Activated T-helper 17 cell treated with anti-CD3 and anti-CD28 coated beads, Interleukin-2, amount 50 U/mL, for 72 hours (primary cell): Measurements from ENCODE around the gene RBM14. TPM values are rescaled to one million over a fixed set of nuclear protein-coding genes. Genes with fewer than 3 reads are reported as not detected.
A peak's percentile ranks its signal among the peaks of the same experiment; 100 is the strongest.
"Not testable (repeated sequence)": the region's sequence is repeated elsewhere in the genome, so short reads cannot be mapped to it uniquely, and the experiment has no call there.

Experiments
- ATAC-seq: fragments of 150-1000 bp; cut with Tn5 transposase; replicated peaks from 2 replicates; pipeline ENCODE4 v1.10.0; 2021; ENCODE audit warnings: mild to moderate bottlenecking, moderate library complexity
- H3K27ac Mint-ChIP-seq: one replicate; pipeline ENCODE4 v1.8.0; 2022; ENCODE audit warnings: mixed read lengths
- H3K27me3 Mint-ChIP-seq: one replicate; pipeline ENCODE4 v1.8.0; 2022; ENCODE audit warnings: mixed read lengths
- H3K36me3 Mint-ChIP-seq: one replicate; pipeline ENCODE4 v1.8.0; 2022; ENCODE audit warnings: low read depth, mild to moderate bottlenecking, mixed read lengths
- H3K4me1 Mint-ChIP-seq: one replicate; pipeline ENCODE4 v1.8.0; 2022; ENCODE audit warnings: mixed read lengths
- H3K4me3 Mint-ChIP-seq: one replicate; pipeline ENCODE4 v1.8.0; 2022; ENCODE audit warnings: mild to moderate bottlenecking, mixed read lengths
- H3K9me3 Mint-ChIP-seq: one replicate; pipeline ENCODE4 v1.8.0; 2022; ENCODE audit warnings: mixed read lengths
- total RNA-seq, 2 donors: library from RNA; stranded (reverse); gene quantifications; one replicate each; pipeline ENCODE4 v1.2.3, GENCODE V29; 2022

The RBM14 gene, protein sequence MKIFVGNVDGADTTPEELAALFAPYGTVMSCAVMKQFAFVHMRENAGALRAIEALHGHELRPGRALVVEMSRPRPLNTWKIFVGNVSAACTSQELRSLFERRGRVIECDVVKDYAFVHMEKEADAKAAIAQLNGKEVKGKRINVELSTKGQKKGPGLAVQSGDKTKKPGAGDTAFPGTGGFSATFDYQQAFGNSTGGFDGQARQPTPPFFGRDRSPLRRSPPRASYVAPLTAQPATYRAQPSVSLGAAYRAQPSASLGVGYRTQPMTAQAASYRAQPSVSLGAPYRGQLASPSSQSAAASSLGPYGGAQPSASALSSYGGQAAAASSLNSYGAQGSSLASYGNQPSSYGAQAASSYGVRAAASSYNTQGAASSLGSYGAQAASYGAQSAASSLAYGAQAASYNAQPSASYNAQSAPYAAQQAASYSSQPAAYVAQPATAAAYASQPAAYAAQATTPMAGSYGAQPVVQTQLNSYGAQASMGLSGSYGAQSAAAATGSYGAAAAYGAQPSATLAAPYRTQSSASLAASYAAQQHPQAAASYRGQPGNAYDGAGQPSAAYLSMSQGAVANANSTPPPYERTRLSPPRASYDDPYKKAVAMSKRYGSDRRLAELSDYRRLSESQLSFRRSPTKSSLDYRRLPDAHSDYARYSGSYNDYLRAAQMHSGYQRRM
- 100 to 1,000 TPM; 127 to 156 TPM for total RNA-seq

GRCh38 chr11:66616379-66617154 is at the start of gene RBM14:
Gene RBM14 (plus strand): TSS chr11:66616630. CDS start chr11:66616721, 91 bp downstream.
- H3K4me1 Mint-ChIP-seq: peaks cover 16% of the 10 kb centered on the region

DNA sequence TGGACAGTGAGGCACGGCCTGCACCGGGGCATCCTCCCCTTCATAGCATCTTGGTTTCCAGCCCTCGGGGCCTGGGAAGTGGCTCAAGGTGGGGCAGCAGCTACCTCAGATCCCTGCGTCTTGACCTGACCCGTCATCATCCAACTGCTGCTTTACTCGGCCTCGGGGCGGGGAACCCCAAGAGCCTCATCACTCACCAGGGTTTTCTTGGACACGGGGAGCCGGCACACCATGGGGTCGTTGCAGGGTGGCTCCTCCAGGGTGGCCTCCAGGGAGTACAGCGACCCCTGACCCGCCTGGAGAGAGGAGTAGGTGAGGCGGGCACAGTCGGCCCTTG is 48.7 kb upstream of the RBM14 start:
- no peak for ATAC-seq
- H3K4me3 Mint-ChIP-seq: peak overlapping the region; percentile 80
- H3K27ac Mint-ChIP-seq: no peak overlapping the region
- H3K4me1 Mint-ChIP-seq: no peaks in the 10 kb centered on the region
- no peaks in the 10 kb centered on the region for H3K9me3 Mint-ChIP-seq
- H3K27me3 Mint-ChIP-seq: no peaks in the 10 kb centered on the region
- no peaks in the 10 kb centered on the region for H3K36me3 Mint-ChIP-seq

More at GRCh38 chr11:66616379-66617154, at the start of gene RBM14:
- Mint-ChIP-seq H3K9me3 (no peaks in the 10 kb centered on the region), H3K27ac (peak within 1 kb of the TSS; percentile 96), H3K27me3 (no peaks in the 10 kb centered on the region), H3K36me3 (peaks cover 57% of the 10 kb centered on the region), H3K4me3 (peak within 1 kb of the TSS; percentile 96)
- ATAC-seq: peak; percentile 96

GRCh38 chr11:66568124-66568916 is 48.1 kb upstream of the RBM14 start, which contains the start of gene CTSF:
Gene CTSF (minus strand): TSS chr11:66568606. CDS start chr11:66568486, 120 bp downstream.
- peak; percentile 99 for ATAC-seq
- Mint-ChIP-seq H3K9me3 (no peaks in the 10 kb centered on the region), H3K4me3 (peak within 1 kb of the TSS; percentile 80), H3K27ac (peak within 1 kb of the TSS; percentile 61), H3K4me1 (no peaks in the 10 kb centered on the region), H3K36me3 (no peaks in the 10 kb centered on the region), H3K27me3 (no peaks in the 10 kb centered on the region)

DNA sequence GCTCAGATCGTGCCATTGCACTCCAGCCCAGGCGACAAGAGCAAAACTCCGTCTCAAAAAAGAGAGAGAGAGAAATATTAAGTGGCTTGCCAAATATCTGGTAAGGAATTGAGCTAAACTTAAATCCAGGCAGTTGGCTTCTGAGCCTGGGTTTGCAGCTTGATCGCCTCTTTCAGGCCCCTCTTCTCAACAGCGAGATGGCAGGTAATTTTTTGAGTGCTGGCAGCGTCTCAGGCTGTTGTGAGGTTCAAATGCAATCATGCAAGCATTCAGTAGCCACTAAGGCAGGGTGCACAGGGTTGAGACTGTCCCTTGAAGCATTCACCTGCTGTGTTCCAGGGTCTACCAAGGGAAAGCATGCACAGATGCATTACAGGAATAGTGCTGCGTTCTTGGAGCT is 47.4 kb upstream of the RBM14 start:
- Mint-ChIP-seq H3K36me3 (no peaks in the 10 kb centered on the region), H3K4me1 (no peaks in the 10 kb centered on the region), H3K27ac (no peak overlapping the region), H3K4me3 (peak overlapping the region; percentile 80), H3K27me3 (peaks cover 5% of the 10 kb centered on the region), H3K9me3 (no peaks in the 10 kb centered on the region)
- ATAC-seq: no peak

DNA sequence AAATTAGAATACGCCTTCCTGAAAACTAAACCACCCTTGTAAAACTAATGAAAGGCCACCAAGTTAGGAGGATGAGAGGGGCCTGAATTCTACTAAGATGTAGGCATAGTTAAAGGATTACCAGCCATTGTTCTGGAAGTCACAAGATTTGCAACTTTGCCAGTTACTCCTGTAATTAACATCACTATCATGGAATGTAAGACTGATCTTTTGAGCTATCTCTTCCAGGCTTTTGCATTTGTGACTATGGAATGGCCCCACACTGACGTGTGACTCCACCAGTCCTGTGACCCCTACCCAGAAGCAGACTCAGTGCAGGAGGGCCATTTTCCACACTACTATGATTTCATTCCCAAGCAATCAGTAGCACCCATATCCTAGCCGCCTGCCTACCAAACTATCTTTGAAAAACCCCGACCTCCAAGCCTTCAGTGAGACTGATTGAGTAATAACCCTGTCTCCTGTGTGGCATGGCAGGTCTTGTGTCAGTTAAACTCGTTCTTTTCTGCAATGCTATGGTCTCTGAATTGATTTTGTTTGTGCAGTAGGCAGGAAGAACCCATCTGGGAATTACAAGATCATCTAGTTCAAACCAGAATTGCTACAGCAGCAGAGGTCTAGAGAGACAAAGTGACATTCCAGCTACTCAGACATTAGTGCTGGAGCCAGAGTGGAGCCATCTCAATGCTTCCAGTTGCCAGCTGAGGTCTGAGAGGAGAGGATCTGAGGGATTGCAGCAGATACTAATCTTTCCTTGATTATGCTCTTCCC is 46.2 kb upstream of the RBM14 start:
- no peak for ATAC-seq
- Mint-ChIP-seq H3K4me3 (no peak overlapping the region), H3K27ac (no peak overlapping the region), H3K27me3 (peaks cover 16% of the 10 kb centered on the region), H3K36me3 (no peaks in the 10 kb centered on the region), H3K9me3 (no peaks in the 10 kb centered on the region), H3K4me1 (no peaks in the 10 kb centered on the region)

GRCh38 chr11:66570850-66571180 is 45.6 kb upstream of the RBM14 start:
- H3K27me3 Mint-ChIP-seq: peaks cover 18% of the 10 kb centered on the region
- no peaks in the 10 kb centered on the region for H3K9me3 Mint-ChIP-seq
- H3K4me3 Mint-ChIP-seq: no peak overlapping the region
- no peak for ATAC-seq
- H3K4me1 Mint-ChIP-seq: no peaks in the 10 kb centered on the region
- no peak overlapping the region for H3K27ac Mint-ChIP-seq
- H3K36me3 Mint-ChIP-seq: no peaks in the 10 kb centered on the region

- peaks cover 3% of the 10 kb centered on the region for H3K9me3 Mint-ChIP-seq
- peak overlapping the region; percentile 36 for H3K4me3 Mint-ChIP-seq
- H3K36me3 Mint-ChIP-seq: no peaks in the 10 kb centered on the region
- H3K27ac Mint-ChIP-seq: no peak overlapping the region
- peak; percentile 95 for ATAC-seq
- H3K27me3 Mint-ChIP-seq: peaks cover 13% of the 10 kb centered on the region
- peaks cover 21% of the 10 kb centered on the region for H3K4me1 Mint-ChIP-seq
These were observed 37.3 kb upstream of the RBM14 start for GRCh38 chr11:66579017-66579606.

GRCh38 chr11:66580803-66581202 is 35.6 kb upstream of the RBM14 start:
- H3K36me3 Mint-ChIP-seq: no peaks in the 10 kb centered on the region
- peaks cover 3% of the 10 kb centered on the region for H3K9me3 Mint-ChIP-seq
- ATAC-seq: peak; percentile 68
- no peaks in the 10 kb centered on the region for H3K27me3 Mint-ChIP-seq
- H3K27ac Mint-ChIP-seq: peak overlapping the region; percentile 73
- peak overlapping the region; percentile 32 for H3K4me3 Mint-ChIP-seq
- peaks cover 21% of the 10 kb centered on the region for H3K4me1 Mint-ChIP-seq

DNA sequence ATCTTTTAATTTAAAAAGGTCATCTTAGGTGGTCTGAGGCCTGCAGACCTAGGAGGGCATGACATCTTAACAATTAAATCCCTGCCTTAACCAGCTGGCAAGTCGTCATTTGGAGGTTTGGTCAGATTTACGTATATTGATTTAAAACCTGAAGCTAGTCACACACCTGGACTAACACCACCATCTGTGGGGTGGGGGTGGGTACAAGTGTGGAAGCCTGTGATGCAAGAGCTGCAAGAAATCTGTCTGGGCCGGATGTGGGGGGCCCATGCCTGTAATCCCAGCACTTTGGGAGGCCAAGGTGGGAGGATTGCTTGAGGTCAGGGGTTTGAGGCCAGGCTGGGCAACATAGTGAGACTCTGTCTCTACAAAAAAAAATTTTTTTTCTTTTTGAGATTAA is 35.2 kb upstream of the RBM14 start:
- Mint-ChIP-seq H3K27ac (peak overlapping the region; percentile 73), H3K4me3 (peak overlapping the region; percentile 32), H3K9me3 (peaks cover 3% of the 10 kb centered on the region), H3K27me3 (no peaks in the 10 kb centered on the region), H3K4me1 (peaks cover 21% of the 10 kb centered on the region), H3K36me3 (no peaks in the 10 kb centered on the region)
- no peak for ATAC-seq

- H3K4me3 Mint-ChIP-seq: not testable (repeated sequence)
These were observed 33.8 kb upstream of the RBM14 start for GRCh38 chr11:66582565-66583147.

DNA sequence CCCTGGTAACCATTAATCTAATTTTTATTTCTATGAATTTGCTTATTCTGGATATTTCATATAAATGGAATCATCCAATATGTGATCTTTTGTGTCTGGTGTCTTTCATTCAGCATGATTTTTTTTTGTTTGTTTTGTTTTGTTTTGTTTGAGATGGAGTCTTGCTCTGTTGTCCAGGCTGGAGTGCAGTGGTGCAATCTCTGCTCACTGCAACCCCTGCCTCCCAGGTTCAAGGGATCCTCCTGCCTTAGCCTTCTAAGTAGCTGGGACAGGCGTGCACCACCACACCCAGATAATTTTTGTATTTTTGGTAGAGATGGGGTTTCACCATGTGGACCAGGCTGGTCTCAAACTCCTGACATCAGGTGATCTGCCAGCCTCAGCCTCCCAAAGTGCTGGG is 31.0 kb upstream of the RBM14 start:
- not testable (repeated sequence) for ATAC-seq, H3K4me3 Mint-ChIP-seq, H3K4me1 Mint-ChIP-seq, H3K36me3 Mint-ChIP-seq, H3K27me3 Mint-ChIP-seq, H3K9me3 Mint-ChIP-seq, H3K27ac Mint-ChIP-seq

More at GRCh38 chr11:66582565-66583147, 33.8 kb upstream of the RBM14 start:
- peaks cover 21% of the 10 kb centered on the region for H3K4me1 Mint-ChIP-seq
- H3K9me3 Mint-ChIP-seq, H3K36me3 Mint-ChIP-seq, ATAC-seq, H3K27me3 Mint-ChIP-seq, H3K27ac Mint-ChIP-seq: not testable (repeated sequence)

DNA sequence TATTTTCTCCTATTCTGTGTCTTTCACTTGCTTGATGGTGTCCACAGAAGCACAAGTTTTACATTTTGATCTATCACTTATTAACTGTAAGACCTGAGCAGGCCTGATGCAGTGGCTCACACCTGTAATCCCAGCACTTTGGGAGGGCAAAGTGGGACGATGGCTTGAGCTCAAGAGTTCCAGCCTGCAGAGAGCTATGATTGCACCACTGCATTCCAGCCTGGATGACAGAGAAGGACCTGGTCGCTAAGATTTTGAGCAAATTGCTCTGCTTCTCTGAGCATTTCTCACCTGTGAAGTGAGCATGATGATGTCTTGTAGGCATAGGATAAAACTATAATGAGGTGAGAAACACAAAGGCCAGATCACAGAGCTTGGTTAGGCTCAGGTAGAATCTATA is 30.3 kb upstream of the RBM14 start:
- H3K4me1 Mint-ChIP-seq: peaks cover 1% of the 10 kb centered on the region
- H3K9me3 Mint-ChIP-seq: peaks cover 3% of the 10 kb centered on the region
- no peak overlapping the region for H3K4me3 Mint-ChIP-seq
- no peaks in the 10 kb centered on the region for H3K27me3 Mint-ChIP-seq
- H3K27ac Mint-ChIP-seq: no peak overlapping the region
- ATAC-seq: no peak
- H3K36me3 Mint-ChIP-seq: no peaks in the 10 kb centered on the region

GRCh38 chr11:66589315-66589714 is 27.1 kb upstream of the RBM14 start:
- not testable (repeated sequence) for H3K27ac Mint-ChIP-seq, H3K27me3 Mint-ChIP-seq, H3K36me3 Mint-ChIP-seq, H3K9me3 Mint-ChIP-seq, H3K4me3 Mint-ChIP-seq, ATAC-seq, H3K4me1 Mint-ChIP-seq
